Adipocyte (in vitro differentiated cells): ENCODE measurements around the gene RGS21.
A peak's percentile ranks its signal among the peaks of the same experiment; 100 is the strongest.

ENCODE experiments used
- DNase-seq: peaks from one replicate; pipeline ENCODE4 v3.0.0-alpha.2; 2015; ENCODE audit warnings: low read depth
- H3K27me3 ChIP-seq: replicated peaks from 2 replicates; pipeline ENCODE4 v1.7.0; 2013; ENCODE audit warnings: mild to moderate bottlenecking, low read length, moderate library complexity; ENCODE audit not compliant: control insufficient read depth, insufficient read depth
- H3K36me3 ChIP-seq: 2 replicates; pipeline ENCODE4 v1.7.0; 2013; ENCODE audit warnings: low read length, mild to moderate bottlenecking, moderate library complexity; ENCODE audit not compliant: control insufficient read depth, insufficient read depth, severe bottlenecking
- H3K4me1 ChIP-seq: 2 replicates; pipeline ENCODE4 v1.7.0; 2013; ENCODE audit warnings: mild to moderate bottlenecking, low read length, moderate library complexity; ENCODE audit not compliant: control insufficient read depth, insufficient read depth
- H3K4me3 ChIP-seq: 2 replicates; pipeline ENCODE4 v1.7.0; 2013; ENCODE audit warnings: mild to moderate bottlenecking, low read length, moderate library complexity
- H3K9ac ChIP-seq: 2 replicates; pipeline ENCODE4 v1.7.0; 2013; ENCODE audit warnings: mild to moderate bottlenecking, low read length, moderate library complexity
- H3K9me3 ChIP-seq: 2 replicates; pipeline ENCODE4 v1.7.0; 2013; ENCODE audit warnings: mild to moderate bottlenecking, low read length, moderate library complexity; ENCODE audit not compliant: control insufficient read depth

RGS21 gene

GRCh38 chr1:192343344-192343743 is 26.6 kb downstream of the RGS21 start:
- Histone ChIP-seq H3K27me3 (no peaks in the 10 kb centered on the region), H3K9ac (no peak overlapping the region), H3K4me1 (no peaks in the 10 kb centered on the region), H3K9me3 (no peaks in the 10 kb centered on the region), H3K36me3 (no peaks in the 10 kb centered on the region), H3K4me3 (no peak overlapping the region)
- no peak for DNase-seq

- no peaks in the 10 kb centered on the region for H3K27me3 ChIP-seq
- DNase-seq, result no peak
- no peaks in the 10 kb centered on the region for H3K36me3 ChIP-seq
- H3K4me3 ChIP-seq, result no peak overlapping the region
- H3K9ac ChIP-seq, result no peak overlapping the region
- no peaks in the 10 kb centered on the region for H3K4me1 ChIP-seq
- no peaks in the 10 kb centered on the region for H3K9me3 ChIP-seq
Observed at GRCh38 chr1:192349314-192349713, 32.5 kb downstream of the RGS21 start.

GRCh38 chr1:192350356-192350755 is 33.6 kb downstream of the RGS21 start:
- Histone ChIP-seq H3K4me3 (no peak overlapping the region), H3K27me3 (no peaks in the 10 kb centered on the region), H3K4me1 (no peaks in the 10 kb centered on the region), H3K36me3 (no peaks in the 10 kb centered on the region), H3K9me3 (no peaks in the 10 kb centered on the region), H3K9ac (no peak overlapping the region)
- no peak for DNase-seq

GRCh38 chr1:192351550-192351949 is 34.8 kb downstream of the RGS21 start:
- Histone ChIP-seq H3K4me3 (no peak overlapping the region), H3K36me3 (no peaks in the 10 kb centered on the region), H3K27me3 (no peaks in the 10 kb centered on the region), H3K4me1 (no peaks in the 10 kb centered on the region), H3K9ac (no peak overlapping the region), H3K9me3 (no peaks in the 10 kb centered on the region)
- no peak for DNase-seq

GRCh38 chr1:192357924-192358323 is 41.1 kb downstream of the RGS21 start:
- no peaks in the 10 kb centered on the region for H3K4me1 ChIP-seq
- no peak overlapping the region for H3K9ac ChIP-seq
- no peaks in the 10 kb centered on the region for H3K27me3 ChIP-seq
- DNase-seq, result no peak
- H3K9me3 ChIP-seq, result no peaks in the 10 kb centered on the region
- peak overlapping the region; percentile 19 for H3K4me3 ChIP-seq
- H3K36me3 ChIP-seq, result no peaks in the 10 kb centered on the region

GRCh38 chr1:192358402-192358801 is 41.6 kb downstream of the RGS21 start:
- DNase-seq, result no peak
- Histone ChIP-seq H3K36me3 (no peaks in the 10 kb centered on the region), H3K4me3 (no peak overlapping the region), H3K4me1 (no peaks in the 10 kb centered on the region), H3K9me3 (no peaks in the 10 kb centered on the region), H3K9ac (no peak overlapping the region), H3K27me3 (no peaks in the 10 kb centered on the region)

- no peaks in the 10 kb centered on the region for H3K9me3 ChIP-seq
- no peak overlapping the region for H3K4me3 ChIP-seq
- no peaks in the 10 kb centered on the region for H3K4me1 ChIP-seq
- H3K9ac ChIP-seq, result no peak overlapping the region
- H3K36me3 ChIP-seq, result no peaks in the 10 kb centered on the region
- no peaks in the 10 kb centered on the region for H3K27me3 ChIP-seq
- no peak for DNase-seq
Observed at GRCh38 chr1:192358822-192359221, 42.0 kb downstream of the RGS21 start.

- no peak for DNase-seq
- Histone ChIP-seq H3K9ac (no peak overlapping the region), H3K9me3 (no peaks in the 10 kb centered on the region)
Observed at GRCh38 chr1:192363177-192363576, 46.4 kb downstream of the RGS21 start.

GRCh38 chr1:192367436-192367835 is 50.6 kb downstream of the RGS21 start:
- DNase-seq, result no peak
- no peak overlapping the region for H3K9ac ChIP-seq
- no peaks in the 10 kb centered on the region for H3K4me1 ChIP-seq
- H3K36me3 ChIP-seq, result no peaks in the 10 kb centered on the region
- H3K9me3 ChIP-seq, result no peaks in the 10 kb centered on the region
- no peak overlapping the region for H3K4me3 ChIP-seq
- no peaks in the 10 kb centered on the region for H3K27me3 ChIP-seq

More at GRCh38 chr1:192363177-192363576, 46.4 kb downstream of the RGS21 start:
- Histone ChIP-seq H3K4me1 (no peaks in the 10 kb centered on the region), H3K4me3 (no peak overlapping the region), H3K27me3 (no peaks in the 10 kb centered on the region), H3K36me3 (no peaks in the 10 kb centered on the region)

GRCh38 chr1:192375306-192375705 is 58.5 kb downstream of the RGS21 start:
- peaks cover 5% of the 10 kb centered on the region for H3K4me1 ChIP-seq

GRCh38 chr1:192376374-192376773 is 59.6 kb downstream of the RGS21 start:
- no peaks in the 10 kb centered on the region for H3K9me3 ChIP-seq
- H3K27me3 ChIP-seq, result no peaks in the 10 kb centered on the region
- no peak for DNase-seq
- H3K4me3 ChIP-seq, result no peak overlapping the region
- no peaks in the 10 kb centered on the region for H3K36me3 ChIP-seq
- peaks cover 5% of the 10 kb centered on the region for H3K4me1 ChIP-seq
- H3K9ac ChIP-seq, result no peak overlapping the region

More at GRCh38 chr1:192375306-192375705, 58.5 kb downstream of the RGS21 start:
- Histone ChIP-seq H3K9me3 (no peaks in the 10 kb centered on the region), H3K9ac (no peak overlapping the region), H3K27me3 (no peaks in the 10 kb centered on the region), H3K36me3 (no peaks in the 10 kb centered on the region), H3K4me3 (no peak overlapping the region)
- DNase-seq, result no peak

GRCh38 chr1:192378276-192378675 is 61.5 kb downstream of the RGS21 start:
- peaks cover 5% of the 10 kb centered on the region for H3K4me1 ChIP-seq
- no peak overlapping the region for H3K9ac ChIP-seq
- peak; percentile 72 for DNase-seq
- H3K27me3 ChIP-seq, result no peaks in the 10 kb centered on the region
- no peaks in the 10 kb centered on the region for H3K9me3 ChIP-seq
- no peaks in the 10 kb centered on the region for H3K36me3 ChIP-seq
- no peak overlapping the region for H3K4me3 ChIP-seq
